HEK293T (cell line): ENCODE measurements around the gene RHEX.

ENCODE experiments used
- ARNT ChIP-seq: fragments of 450-650 bp; IDR thresholded peaks from 2 replicates; pipeline ENCODE4 v1.6.1; 2017; ENCODE audit warnings: mild to moderate bottlenecking
- BHLHE40 ChIP-seq: fragments of 450-650 bp; IDR thresholded peaks from 2 replicates; pipeline ENCODE4 v1.6.1; 2016; ENCODE audit warnings: mild to moderate bottlenecking, moderate library complexity, borderline replicate concordance
- FOXM1 ChIP-seq: fragments of 450-650 bp; IDR thresholded peaks from 2 replicates; pipeline ENCODE4 v1.6.1; 2017; ENCODE audit warnings: mild to moderate bottlenecking, borderline replicate concordance
- SUZ12 ChIP-seq: fragments of 450-650 bp; IDR thresholded peaks from 2 replicates; pipeline ENCODE4 v1.6.1; 2016; ENCODE audit warnings: mild to moderate bottlenecking
- ZNF384 ChIP-seq: fragments of 450-650 bp; IDR thresholded peaks from 2 replicates; pipeline ENCODE4 v1.6.1; 2016

DNA sequence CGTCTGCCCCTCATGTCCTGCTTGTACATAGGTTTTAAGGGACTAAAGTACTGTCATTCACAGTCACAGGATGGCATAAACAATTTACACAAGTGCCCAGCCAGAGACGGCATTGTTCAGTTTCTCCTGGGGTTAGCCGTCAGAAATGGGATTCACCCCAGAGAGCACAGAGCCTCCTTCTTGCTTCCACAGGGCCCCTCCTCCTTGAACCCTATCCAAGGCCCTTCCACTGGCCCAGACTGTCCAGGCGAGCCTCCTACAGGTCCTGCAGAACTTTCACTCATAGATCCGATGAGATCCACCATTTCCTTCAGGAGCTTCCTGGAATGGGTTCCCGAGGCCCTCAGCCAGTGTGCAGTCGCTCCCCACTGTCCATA is 54.2 kb downstream of the RHEX start:
- TF ChIP-seq SUZ12 = no peak
- TF ChIP-seq ARNT = no peak
- TF ChIP-seq ZNF384 = no peak
- no peak for TF ChIP-seq FOXM1
- TF ChIP-seq BHLHE40 = no peak
